HG03460 (cell line): Measurements from ENCODE around the gene PDE7B.

Source experiments
- ATAC-seq: cut with Tn5 transposase; IDR thresholded peaks from one replicate; pipeline ENCODE4 v1.9.1; 2021; ENCODE audit not compliant: unreplicated experiment

Gene PDE7B

GRCh38 chr6:135922746-135923145 lies 71.2 kb downstream of the PDE7B start:
- no peak for ATAC-seq

- ATAC-seq, result no peak
Observed at GRCh38 chr6:135932651-135933050, 81.2 kb downstream of the PDE7B start.

- no peak for ATAC-seq
Observed at GRCh38 chr6:135935941-135936601, 84.6 kb downstream of the PDE7B start.

- no peak for ATAC-seq
Observed at GRCh38 chr6:135936606-135937005, 85.1 kb downstream of the PDE7B start.

GRCh38 chr6:135937106-135937505 lies 85.6 kb downstream of the PDE7B start:
- no peak for ATAC-seq

GRCh38 chr6:135938576-135939207 lies 87.2 kb downstream of the PDE7B start:
- ATAC-seq, result no peak

GRCh38 chr6:135939208-135939591 lies 87.7 kb downstream of the PDE7B start:
- no peak for ATAC-seq

GRCh38 chr6:135940616-135941167 lies 89.2 kb downstream of the PDE7B start:
- no peak for ATAC-seq

- ATAC-seq, result no peak
Observed at GRCh38 chr6:135941275-135942025, 89.9 kb downstream of the PDE7B start.

- no peak for ATAC-seq
Observed at GRCh38 chr6:135944120-135944519, 92.6 kb downstream of the PDE7B start.

- ATAC-seq, result no peak
Observed at GRCh38 chr6:135946674-135947073, 95.2 kb downstream of the PDE7B start.

- ATAC-seq, result no peak
Observed at GRCh38 chr6:135950669-135951068, 99.2 kb downstream of the PDE7B start.

- no peak for ATAC-seq
Observed at GRCh38 chr6:135951169-135951568, 99.7 kb downstream of the PDE7B start.

- ATAC-seq, result no peak
Observed at GRCh38 chr6:135953818-135954217, 102.3 kb downstream of the PDE7B start.

GRCh38 chr6:135955099-135955498 lies 103.6 kb downstream of the PDE7B start:
- ATAC-seq, result no peak

GRCh38 chr6:135962731-135963130 lies 111.2 kb downstream of the PDE7B start:
- no peak for ATAC-seq

GRCh38 chr6:135970750-135971149 lies 119.2 kb downstream of the PDE7B start:
- ATAC-seq, result no peak

- no peak for ATAC-seq
Observed at GRCh38 chr6:135971351-135971750, 119.8 kb downstream of the PDE7B start.

- ATAC-seq, result no peak
Observed at GRCh38 chr6:135972150-135972549, 120.6 kb downstream of the PDE7B start.

GRCh38 chr6:135972586-135972985 lies 121.1 kb downstream of the PDE7B start:
- ATAC-seq, result no peak

- no peak for ATAC-seq
Observed at GRCh38 chr6:135974426-135974825, 122.9 kb downstream of the PDE7B start.

- no peak for ATAC-seq
Observed at GRCh38 chr6:135976585-135976984, 125.1 kb downstream of the PDE7B start.
